ENCODE results near the gene PARD3B. TPM values are rescaled to one million over a fixed set of nuclear protein-coding genes. Genes with fewer than 3 reads are reported as not detected.

Gene PARD3B
- total RNA-seq, 1 experiment from 2014 or later: 3.6 TPM

DNA sequence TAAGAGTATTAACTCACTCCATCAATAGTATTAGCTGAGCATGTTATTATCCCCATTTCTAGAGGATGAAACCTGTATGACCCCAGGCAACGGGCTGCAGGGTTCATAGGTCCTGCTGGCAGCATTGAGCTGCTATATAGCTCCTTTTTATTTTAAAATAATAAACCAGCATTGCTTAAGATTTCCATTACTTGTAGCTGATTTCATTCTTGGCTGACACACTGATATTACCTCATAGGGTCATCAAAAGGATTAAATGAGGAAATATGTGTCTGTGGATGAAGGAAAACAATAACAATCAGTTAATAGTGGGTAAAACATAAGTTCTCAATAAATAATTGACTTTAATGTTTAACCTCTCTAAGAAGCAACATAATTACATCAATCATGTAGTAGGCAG is 1088.7 kb downstream of the PARD3B start:
- POLR2A ChIA-PET: no interaction called here
- no peak overlapping the region for H3K27ac ChIP-seq (ENCODE audit: low read length)
- in situ Hi-C loops (cut with HindIII; ENCODE audit: low pct_unique_long_range_greater_than_20kb, low sequenced_read_pairs): no loop called here
- no peaks in the 10 kb centered on the region for H3K36me3 ChIP-seq (ENCODE audit: control insufficient read depth, insufficient read depth, low read length)
- ATAC-seq: no peak
- BruUV-seq (replicated peaks): no TSS peak
- TF ChIP-seq, protein P1, sequence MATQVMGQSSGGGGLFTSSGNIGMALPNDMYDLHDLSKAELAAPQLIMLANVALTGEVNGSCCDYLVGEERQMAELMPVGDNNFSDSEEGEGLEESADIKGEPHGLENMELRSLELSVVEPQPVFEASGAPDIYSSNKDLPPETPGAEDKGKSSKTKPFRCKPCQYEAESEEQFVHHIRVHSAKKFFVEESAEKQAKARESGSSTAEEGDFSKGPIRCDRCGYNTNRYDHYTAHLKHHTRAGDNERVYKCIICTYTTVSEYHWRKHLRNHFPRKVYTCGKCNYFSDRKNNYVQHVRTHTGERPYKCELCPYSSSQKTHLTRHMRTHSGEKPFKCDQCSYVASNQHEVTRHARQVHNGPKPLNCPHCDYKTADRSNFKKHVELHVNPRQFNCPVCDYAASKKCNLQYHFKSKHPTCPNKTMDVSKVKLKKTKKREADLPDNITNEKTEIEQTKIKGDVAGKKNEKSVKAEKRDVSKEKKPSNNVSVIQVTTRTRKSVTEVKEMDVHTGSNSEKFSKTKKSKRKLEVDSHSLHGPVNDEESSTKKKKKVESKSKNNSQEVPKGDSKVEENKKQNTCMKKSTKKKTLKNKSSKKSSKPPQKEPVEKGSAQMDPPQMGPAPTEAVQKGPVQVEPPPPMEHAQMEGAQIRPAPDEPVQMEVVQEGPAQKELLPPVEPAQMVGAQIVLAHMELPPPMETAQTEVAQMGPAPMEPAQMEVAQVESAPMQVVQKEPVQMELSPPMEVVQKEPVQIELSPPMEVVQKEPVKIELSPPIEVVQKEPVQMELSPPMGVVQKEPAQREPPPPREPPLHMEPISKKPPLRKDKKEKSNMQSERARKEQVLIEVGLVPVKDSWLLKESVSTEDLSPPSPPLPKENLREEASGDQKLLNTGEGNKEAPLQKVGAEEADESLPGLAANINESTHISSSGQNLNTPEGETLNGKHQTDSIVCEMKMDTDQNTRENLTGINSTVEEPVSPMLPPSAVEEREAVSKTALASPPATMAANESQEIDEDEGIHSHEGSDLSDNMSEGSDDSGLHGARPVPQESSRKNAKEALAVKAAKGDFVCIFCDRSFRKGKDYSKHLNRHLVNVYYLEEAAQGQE (IDR thresholded peaks at IDR 0.05; ENCODE audit: insufficient read depth in 1 of 2, low read depth in 2 of 2, low read length in 1 of 2): no peak
- TF ChIP-seq TCF7L2 (IDR thresholded peaks at IDR 0.05; ENCODE audit: low read depth, low read length): no peak
- no peak for TF ChIP-seq POLR2AphosphoS5 (IDR thresholded peaks at IDR 0.05; ENCODE audit: low read depth, low read length)
- TF ChIP-seq, protein P2, sequence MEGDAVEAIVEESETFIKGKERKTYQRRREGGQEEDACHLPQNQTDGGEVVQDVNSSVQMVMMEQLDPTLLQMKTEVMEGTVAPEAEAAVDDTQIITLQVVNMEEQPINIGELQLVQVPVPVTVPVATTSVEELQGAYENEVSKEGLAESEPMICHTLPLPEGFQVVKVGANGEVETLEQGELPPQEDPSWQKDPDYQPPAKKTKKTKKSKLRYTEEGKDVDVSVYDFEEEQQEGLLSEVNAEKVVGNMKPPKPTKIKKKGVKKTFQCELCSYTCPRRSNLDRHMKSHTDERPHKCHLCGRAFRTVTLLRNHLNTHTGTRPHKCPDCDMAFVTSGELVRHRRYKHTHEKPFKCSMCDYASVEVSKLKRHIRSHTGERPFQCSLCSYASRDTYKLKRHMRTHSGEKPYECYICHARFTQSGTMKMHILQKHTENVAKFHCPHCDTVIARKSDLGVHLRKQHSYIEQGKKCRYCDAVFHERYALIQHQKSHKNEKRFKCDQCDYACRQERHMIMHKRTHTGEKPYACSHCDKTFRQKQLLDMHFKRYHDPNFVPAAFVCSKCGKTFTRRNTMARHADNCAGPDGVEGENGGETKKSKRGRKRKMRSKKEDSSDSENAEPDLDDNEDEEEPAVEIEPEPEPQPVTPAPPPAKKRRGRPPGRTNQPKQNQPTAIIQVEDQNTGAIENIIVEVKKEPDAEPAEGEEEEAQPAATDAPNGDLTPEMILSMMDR (IDR thresholded peaks at IDR 0.05): no peak
- TF ChIP-seq SIN3A (IDR thresholded peaks at IDR 0.05; ENCODE audit: borderline replicate concordance, insufficient read depth, low read depth, low read length): no peak
- no peak for DNase-seq (ENCODE audit: low read depth, low spot score)
- H3K27me3 ChIP-seq (ENCODE audit: control insufficient read depth, insufficient read depth, low read length): peaks cover 2% of the 10 kb centered on the region; the same call in 1 of the 2 replicates
- CTCF ChIA-PET: no interaction called here
- intact Hi-C loops (cut with micrococcal nuclease; ENCODE audit: unreplicated experiment): no loop called here
- H3K4me1 ChIP-seq (ENCODE audit: control insufficient read depth, insufficient read depth, low read length): no peaks in the 10 kb centered on the region
- H3K4me3 ChIP-seq (ENCODE audit: low read depth in 2 of 2, low read length in 2 of 2): no peak overlapping the region
- H3K9me3 ChIP-seq (ENCODE audit: control insufficient read depth, insufficient read depth, low read depth, low read length): no peaks in the 10 kb centered on the region

DNA sequence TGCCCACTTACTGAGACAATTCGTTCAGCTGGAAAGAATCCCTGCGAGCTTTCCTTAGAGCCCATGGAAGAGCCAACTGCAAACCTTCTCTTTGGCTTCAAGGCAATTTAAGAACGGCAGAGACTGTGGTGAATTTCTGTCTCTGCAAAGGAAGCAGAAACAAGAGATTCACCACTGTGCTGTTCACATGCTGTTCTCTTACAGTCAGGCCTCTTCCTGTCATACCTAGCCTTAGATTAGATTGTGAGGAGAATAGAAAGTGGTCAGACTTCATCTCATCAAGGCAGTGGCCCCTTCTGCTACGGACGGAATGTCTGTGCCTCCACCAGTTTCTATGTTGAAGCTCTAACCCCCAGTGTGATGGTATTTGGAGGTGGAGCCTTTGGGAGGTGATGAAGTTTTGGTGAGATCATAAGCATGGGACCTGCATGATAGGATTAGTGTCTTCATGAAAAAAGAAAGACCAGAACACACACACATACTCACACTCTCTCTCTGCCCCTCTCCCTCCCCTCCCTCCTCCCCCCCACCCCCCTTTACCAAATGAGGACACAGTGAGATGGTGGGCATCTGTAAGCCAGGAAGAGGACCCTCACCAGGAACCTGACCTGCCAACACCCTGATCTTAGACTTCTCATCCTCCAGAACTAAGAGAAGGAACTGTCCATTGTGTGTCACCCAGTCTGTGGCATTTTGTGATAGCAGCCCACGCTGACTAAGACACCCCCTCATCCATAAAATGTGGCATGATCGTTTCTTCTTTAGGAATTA is 1091.5 kb downstream of the PARD3B start:
- TF ChIP-seq, protein P1 (IDR thresholded peaks at IDR 0.05; ENCODE audit: insufficient read depth in 1 of 2, low read depth in 2 of 2, low read length in 1 of 2): no peak
- TF ChIP-seq, protein P2 (IDR thresholded peaks at IDR 0.05): no peak
- TF ChIP-seq POLR2AphosphoS5 (IDR thresholded peaks at IDR 0.05; ENCODE audit: low read depth, low read length): no peak
- no peak for TF ChIP-seq SIN3A (IDR thresholded peaks at IDR 0.05; ENCODE audit: borderline replicate concordance, insufficient read depth, low read depth, low read length)
- TF ChIP-seq TCF7L2 (IDR thresholded peaks at IDR 0.05; ENCODE audit: low read depth, low read length): no peak
- Histone ChIP-seq H3K4me1 (ENCODE audit: control insufficient read depth, insufficient read depth, low read length) (no peaks in the 10 kb centered on the region), H3K27ac (ENCODE audit: low read length) (no peak overlapping the region), H3K36me3 (ENCODE audit: control insufficient read depth, insufficient read depth, low read length) (no peaks in the 10 kb centered on the region), H3K9me3 (ENCODE audit: control insufficient read depth, insufficient read depth, low read depth, low read length) (no peaks in the 10 kb centered on the region), H3K4me3 (ENCODE audit: low read depth in 2 of 2, low read length in 2 of 2) (no peak overlapping the region), H3K27me3 (ENCODE audit: control insufficient read depth, insufficient read depth, low read length) (peaks cover 4% of the 10 kb centered on the region; the same call in 1 of the 2 replicates)
- BruUV-seq (replicated peaks): no TSS peak
- intact Hi-C loops (cut with micrococcal nuclease; ENCODE audit: unreplicated experiment): no loop called here
- ChIA-PET POLR2A (no interaction called here), CTCF (no interaction called here)
- DNase-seq (ENCODE audit: low read depth, low spot score): no peak
- in situ Hi-C loops (cut with HindIII; ENCODE audit: low pct_unique_long_range_greater_than_20kb, low sequenced_read_pairs): no loop called here
- no peak for ATAC-seq

All from Panc1 (cell line).